Right lobe of liver (tissue), 4 donors: ENCODE results near the gene FANCD2.

Experiments used
- POLR2A ChIP-seq: fragments of 450-650 bp; IDR thresholded peaks from one replicate; pipeline ENCODE4 v1.6.1; 2017; ENCODE audit warnings: antibody characterized with exemption, mild to moderate bottlenecking
- TF ChIP-seq, protein P1 (sequence below), 4 donors: fragments of 200-600 bp in 3 of 4; fragments of 450-650 bp in 1 of 4; IDR thresholded peaks; one replicate each; pipeline versions ENCODE4 v1.5.1 to v1.8.0; 2016 to 2022; ENCODE audit warnings: antibody characterized with exemption in 4 of 4, mild to moderate bottlenecking in 2 of 4
- donor health status: DM: no; HTN: no; CAD: no.
- donor health status: DM: no; HTN: no; CAD: no.
- donor health status: DM: no; HTN: yes; CAD: no.

DNA sequence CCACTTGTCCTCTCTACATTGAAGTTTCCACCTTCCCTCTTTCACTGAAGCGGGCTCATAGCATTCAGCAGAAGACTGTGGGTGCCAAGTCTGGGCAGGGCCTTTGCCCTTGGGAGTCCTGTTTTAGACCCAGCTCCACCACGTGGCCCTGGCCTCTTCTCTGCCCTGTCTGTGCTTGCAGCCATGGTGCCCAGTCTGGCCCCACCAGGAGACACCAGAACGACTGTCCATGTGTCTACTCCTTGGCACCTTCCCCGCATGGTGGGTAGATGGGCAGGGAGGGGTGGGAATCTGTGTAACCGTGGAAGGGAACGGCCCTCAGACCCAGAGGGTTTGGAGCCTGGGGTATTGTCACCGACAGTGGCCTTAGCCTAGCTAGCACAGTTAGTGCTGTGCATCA lies 21.7 kb upstream of the FANCD2 start:
- TF ChIP-seq, protein P1, sequence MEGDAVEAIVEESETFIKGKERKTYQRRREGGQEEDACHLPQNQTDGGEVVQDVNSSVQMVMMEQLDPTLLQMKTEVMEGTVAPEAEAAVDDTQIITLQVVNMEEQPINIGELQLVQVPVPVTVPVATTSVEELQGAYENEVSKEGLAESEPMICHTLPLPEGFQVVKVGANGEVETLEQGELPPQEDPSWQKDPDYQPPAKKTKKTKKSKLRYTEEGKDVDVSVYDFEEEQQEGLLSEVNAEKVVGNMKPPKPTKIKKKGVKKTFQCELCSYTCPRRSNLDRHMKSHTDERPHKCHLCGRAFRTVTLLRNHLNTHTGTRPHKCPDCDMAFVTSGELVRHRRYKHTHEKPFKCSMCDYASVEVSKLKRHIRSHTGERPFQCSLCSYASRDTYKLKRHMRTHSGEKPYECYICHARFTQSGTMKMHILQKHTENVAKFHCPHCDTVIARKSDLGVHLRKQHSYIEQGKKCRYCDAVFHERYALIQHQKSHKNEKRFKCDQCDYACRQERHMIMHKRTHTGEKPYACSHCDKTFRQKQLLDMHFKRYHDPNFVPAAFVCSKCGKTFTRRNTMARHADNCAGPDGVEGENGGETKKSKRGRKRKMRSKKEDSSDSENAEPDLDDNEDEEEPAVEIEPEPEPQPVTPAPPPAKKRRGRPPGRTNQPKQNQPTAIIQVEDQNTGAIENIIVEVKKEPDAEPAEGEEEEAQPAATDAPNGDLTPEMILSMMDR (IDR thresholded peaks at IDR 0.05) = no peak
- no peak for TF ChIP-seq POLR2A
